HG03108 (cell line): Measurements from ENCODE around the gene ITGB1BP1.
"Not testable (repeated sequence)": the region's sequence is repeated elsewhere in the genome, so short reads cannot be mapped to it uniquely, and the experiment has no call there.

ENCODE experiments used
- ATAC-seq: cut with Tn5 transposase; IDR thresholded peaks from one replicate; pipeline ENCODE4 v1.9.1; 2021; ENCODE audit warnings: moderate library complexity; ENCODE audit not compliant: unreplicated experiment

ITGB1BP1 gene

GRCh38 chr2:9401646-9402371 lies 21.5 kb downstream of the ITGB1BP1 start:
- ATAC-seq, result no peak

GRCh38 chr2:9401059-9401547 lies 22.2 kb downstream of the ITGB1BP1 start:
- no peak for ATAC-seq

- ATAC-seq, result no peak
These were observed 22.9 kb downstream of the ITGB1BP1 start for GRCh38 chr2:9400268-9401058.

GRCh38 chr2:9398881-9399780 lies 24.2 kb downstream of the ITGB1BP1 start:
- no peak for ATAC-seq

- not testable (repeated sequence) for ATAC-seq
These were observed 25.1 kb downstream of the ITGB1BP1 start for GRCh38 chr2:9398251-9398650.

- no peak for ATAC-seq
These were observed 26.1 kb downstream of the ITGB1BP1 start for GRCh38 chr2:9397201-9397600.

GRCh38 chr2:9394816-9395215 lies 28.5 kb downstream of the ITGB1BP1 start:
- no peak for ATAC-seq

GRCh38 chr2:9392898-9393765 lies 30.2 kb downstream of the ITGB1BP1 start:
- no peak for ATAC-seq

GRCh38 chr2:9391961-9392720 lies 31.2 kb downstream of the ITGB1BP1 start:
- ATAC-seq, result no peak

GRCh38 chr2:9390991-9391390 lies 32.3 kb downstream of the ITGB1BP1 start:
- no peak for ATAC-seq

GRCh38 chr2:9390151-9390850 lies 33.0 kb downstream of the ITGB1BP1 start:
- no peak for ATAC-seq

GRCh38 chr2:9388950-9389911 lies 34.1 kb downstream of the ITGB1BP1 start:
- no peak for ATAC-seq

GRCh38 chr2:9388199-9388681 lies 35.1 kb downstream of the ITGB1BP1 start:
- no peak for ATAC-seq

- ATAC-seq, result no peak
These were observed 37.5 kb downstream of the ITGB1BP1 start for GRCh38 chr2:9385841-9386240.

GRCh38 chr2:9384521-9384920 lies 38.8 kb downstream of the ITGB1BP1 start:
- no peak for ATAC-seq

GRCh38 chr2:9382604-9383235 lies 40.6 kb downstream of the ITGB1BP1 start:
- no peak for ATAC-seq
